HepG2 (cell line): ENCODE measurements around the gene PLVAP. TPM values are rescaled to one million over a fixed set of nuclear protein-coding genes. Genes with fewer than 3 reads are reported as not detected.

Experiments
- DMAP1 ChIP-seq: IDR thresholded peaks from 2 replicates; pipeline ENCODE4 v1.6.1; 2016
- HINFP ChIP-seq: sonication (generic); formaldehyde crosslinking; IDR thresholded peaks from 2 replicates; pipeline ENCODE4 v1.4.0; 2020; ENCODE audit warnings: low read depth, mild to moderate bottlenecking, missing genetic modification reagents
- JUN ChIP-seq: sonication (generic); formaldehyde crosslinking; IDR thresholded peaks from 2 replicates; pipeline ENCODE4 v1.4.0; 2020; ENCODE audit warnings: mild to moderate bottlenecking, missing genetic modification reagents
- KDM2A ChIP-seq: sonication (generic); formaldehyde crosslinking; IDR thresholded peaks from 2 replicates; pipeline ENCODE4 v1.4.0; 2020; ENCODE audit warnings: low read depth, missing genetic modification reagents, borderline replicate concordance
- MBD4 ChIP-seq: IDR thresholded peaks from 2 replicates; pipeline ENCODE4 v1.6.1; 2012; ENCODE audit warnings: low read length, inconsistent platforms, borderline replicate concordance
- MEF2D ChIP-seq: sonication (generic); formaldehyde crosslinking; IDR thresholded peaks from 2 replicates; pipeline ENCODE4 v1.5.1; 2020; ENCODE audit warnings: mild to moderate bottlenecking, missing genetic modification reagents
- NR2F6 ChIP-seq, 2 experiments: IDR thresholded peaks; 2 replicates each; pipeline ENCODE4 v1.6.1; 2016; ENCODE audit warnings: antibody characterized with exemption in 1 of 2, mild to moderate bottlenecking in 1 of 2
- PHB2 ChIP-seq: fragments of 450-650 bp; IDR thresholded peaks from 2 replicates; pipeline ENCODE4 v1.6.1; 2018; ENCODE audit not compliant: partially characterized antibody
- PITX1 ChIP-seq: sonication (generic); formaldehyde crosslinking; IDR thresholded peaks from 2 replicates; pipeline ENCODE4 v1.5.1; 2020; ENCODE audit warnings: mild to moderate bottlenecking, missing genetic modification reagents
- RBM22 ChIP-seq: fragments of 200-400 bp; formaldehyde crosslinking; optimal IDR thresholded peaks from 2 replicates; pipeline ENCODE3; 2017; ENCODE audit warnings: mild to moderate bottlenecking, low read length, moderate library complexity
- TFDP2 ChIP-seq: sonication (generic); formaldehyde crosslinking; IDR thresholded peaks from 2 replicates; pipeline ENCODE4 v1.4.0; 2020; ENCODE audit warnings: missing genetic modification reagents
- U2AF2 ChIP-seq: fragments of 200-400 bp; formaldehyde crosslinking; IDR thresholded peaks from 2 replicates; pipeline ENCODE4 v1.6.1; 2017; ENCODE audit warnings: low read depth, mild to moderate bottlenecking, low read length
- ZNF501 ChIP-seq: sonication (generic); formaldehyde crosslinking; IDR thresholded peaks from 2 replicates; pipeline ENCODE4 v1.5.1; 2020; ENCODE audit warnings: mild to moderate bottlenecking, moderate library complexity, missing genetic modification reagents
- ZNF552 ChIP-seq: sonication (generic); formaldehyde crosslinking; IDR thresholded peaks from 2 replicates; pipeline ENCODE4 v1.9.0; 2022; ENCODE audit warnings: missing genetic modification reagents, mild to moderate bottlenecking, borderline replicate concordance
- ZNF770 ChIP-seq: sonication (generic); formaldehyde crosslinking; IDR thresholded peaks from 2 replicates; pipeline ENCODE4 v1.5.0; 2020; ENCODE audit warnings: mild to moderate bottlenecking, missing genetic modification reagents
- ZSCAN30 ChIP-seq: sonication (generic); formaldehyde crosslinking; IDR thresholded peaks from 2 replicates; pipeline ENCODE4 v1.5.0; 2020; ENCODE audit warnings: mild to moderate bottlenecking, missing genetic modification reagents
- ZSCAN31 ChIP-seq: sonication (generic); formaldehyde crosslinking; IDR thresholded peaks from 2 replicates; pipeline ENCODE4 v1.5.0; 2020; ENCODE audit warnings: low read depth, mild to moderate bottlenecking, missing genetic modification reagents
- polyA plus RNA-seq, 8 experiments: library from polyadenylated mRNA; depleted of rRNA in 3 of 8; stranded (reverse) in 7 of 8; unstranded in 1 of 8; fragments of >200 nt; fragmentation: Illumina TruSeq in 4 of 8; extraction: Trizol in 4 of 8; gene quantifications; 2 replicates each; pipeline versions ENCODE4 v1.2.1 to v1.2.3, GENCODE V29; 2011 to 2016; ENCODE audit warnings: low read depth in 4 of 8, missing spikeins in 1 of 8, mixed read lengths in 1 of 8; ENCODE audit not compliant: insufficient read depth in 1 of 8
- total RNA-seq, 5 experiments: library from RNA; depleted of rRNA; stranded (reverse); fragments of >200 nt; fragmentation: Illumina TruSeq; extraction: Trizol; gene quantifications; 2 replicates each; pipeline ENCODE4 v1.2.3, GENCODE V29; 2016; ENCODE audit warnings: low read depth in 1 of 5
- TF ChIP-seq, protein P1 (sequence below), 2 experiments: fragments of 450-650 bp in 1 of 2; sonication (generic) in 1 of 2; formaldehyde crosslinking; IDR thresholded peaks; 2 replicates each; pipeline versions ENCODE4 v1.5.0 to v1.8.0; 2020 to 2022; ENCODE audit warnings: mild to moderate bottlenecking in 1 of 2, missing genetic modification reagents in 1 of 2
- TF ChIP-seq, protein P2 (sequence below): sonication (generic); formaldehyde crosslinking; conservative IDR thresholded peaks from 2 replicates; pipeline ENCODE4 v1.8.1; 2023; ENCODE audit warnings: missing genetic modification reagents
- TF ChIP-seq, protein P3 (sequence below): sonication (generic); IDR thresholded peaks from 2 replicates; pipeline ENCODE4 v1.6.1; 2016; ENCODE audit warnings: low read depth, borderline replicate concordance

The PLVAP gene
- total and polyA plus RNA-seq, 2 of the 13 experiments (the other 11 are each of a cell fraction or from before 2014, with no cell fraction given) = 0.26 TPM; not detected in 1

DNA sequence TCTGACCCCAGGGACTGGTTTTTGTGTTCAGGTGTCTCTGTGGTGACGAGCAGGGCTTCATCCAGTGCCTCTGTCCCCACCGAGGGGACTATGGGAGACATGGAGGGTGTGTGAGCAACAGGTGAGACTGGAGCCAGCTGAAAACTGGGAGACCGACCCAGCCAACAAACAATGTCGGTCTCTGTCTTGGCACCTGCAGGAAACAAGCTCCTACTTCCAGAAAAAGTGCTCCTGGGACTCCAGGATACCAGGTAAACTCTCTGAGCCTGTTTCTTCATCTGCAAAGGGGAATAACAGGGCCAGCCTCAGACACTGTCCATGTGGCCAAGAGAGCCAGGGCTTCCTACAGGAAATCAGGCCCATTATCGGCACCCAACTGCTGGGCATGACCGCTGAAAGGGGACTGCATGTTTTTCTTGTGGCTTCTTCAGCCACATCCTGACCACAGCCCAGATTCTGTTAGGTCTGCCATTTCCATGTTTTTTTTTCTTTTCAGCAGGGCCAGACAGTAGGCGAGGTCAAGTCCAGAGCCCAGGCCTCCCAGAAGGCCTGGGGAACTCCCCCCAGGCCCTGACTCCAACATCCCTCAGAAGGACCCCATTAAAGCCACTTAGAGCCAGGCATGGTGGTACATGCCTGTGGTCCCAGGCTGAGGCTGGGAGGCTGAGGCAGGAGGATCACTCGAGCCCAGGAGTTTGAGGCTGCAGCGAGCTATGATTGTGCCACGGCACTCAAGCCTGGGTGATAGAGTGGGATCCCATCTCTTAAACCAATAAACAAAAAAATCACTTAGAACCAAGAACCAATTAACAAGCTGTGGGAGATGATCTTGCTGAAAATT lies 29.1 kb upstream of the PLVAP start (continued):
- peak; percentile 41; the same call in 1 of the 2 replicates for TF ChIP-seq DMAP1 (CRISPR knock-in tag)
- no peak for TF ChIP-seq KDM2A
- 0 out of 2 replicates have a peak, but pooled peaks have one; percentile 12 for TF ChIP-seq ZSCAN31 (CRISPR knock-in tag)
- TF ChIP-seq PHB2 = no peak
- TF ChIP-seq HINFP (CRISPR knock-in tag) = no peak
- TF ChIP-seq RBM22 = no peak
- TF ChIP-seq, protein P1, sequence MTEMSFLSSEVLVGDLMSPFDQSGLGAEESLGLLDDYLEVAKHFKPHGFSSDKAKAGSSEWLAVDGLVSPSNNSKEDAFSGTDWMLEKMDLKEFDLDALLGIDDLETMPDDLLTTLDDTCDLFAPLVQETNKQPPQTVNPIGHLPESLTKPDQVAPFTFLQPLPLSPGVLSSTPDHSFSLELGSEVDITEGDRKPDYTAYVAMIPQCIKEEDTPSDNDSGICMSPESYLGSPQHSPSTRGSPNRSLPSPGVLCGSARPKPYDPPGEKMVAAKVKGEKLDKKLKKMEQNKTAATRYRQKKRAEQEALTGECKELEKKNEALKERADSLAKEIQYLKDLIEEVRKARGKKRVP (CRISPR knock-in tag; IDR thresholded peaks at IDR 0.05) = no peak
- no peak for TF ChIP-seq ZSCAN30 (CRISPR knock-in tag)
- TF ChIP-seq ZNF552 (CRISPR knock-in tag) = no peak
- no peak for TF ChIP-seq U2AF2
- TF ChIP-seq ZNF770 (CRISPR knock-in tag) = peak; percentile 95
- TF ChIP-seq, protein P2, sequence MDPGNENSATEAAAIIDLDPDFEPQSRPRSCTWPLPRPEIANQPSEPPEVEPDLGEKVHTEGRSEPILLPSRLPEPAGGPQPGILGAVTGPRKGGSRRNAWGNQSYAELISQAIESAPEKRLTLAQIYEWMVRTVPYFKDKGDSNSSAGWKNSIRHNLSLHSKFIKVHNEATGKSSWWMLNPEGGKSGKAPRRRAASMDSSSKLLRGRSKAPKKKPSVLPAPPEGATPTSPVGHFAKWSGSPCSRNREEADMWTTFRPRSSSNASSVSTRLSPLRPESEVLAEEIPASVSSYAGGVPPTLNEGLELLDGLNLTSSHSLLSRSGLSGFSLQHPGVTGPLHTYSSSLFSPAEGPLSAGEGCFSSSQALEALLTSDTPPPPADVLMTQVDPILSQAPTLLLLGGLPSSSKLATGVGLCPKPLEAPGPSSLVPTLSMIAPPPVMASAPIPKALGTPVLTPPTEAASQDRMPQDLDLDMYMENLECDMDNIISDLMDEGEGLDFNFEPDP (CRISPR knock-in tag) = no peak
- TF ChIP-seq MEF2D (CRISPR knock-in tag) = no peak
- TF ChIP-seq ZNF501 = peak; percentile 52; the same call in 1 of the 2 replicates
- no peak for TF ChIP-seq PITX1 (CRISPR knock-in tag)
- TF ChIP-seq MBD4 = no peak
- TF ChIP-seq TFDP2 (CRISPR knock-in tag) = no peak
- TF ChIP-seq JUN (CRISPR knock-in tag) = no peak
- TF ChIP-seq NR2F6 (IDR thresholded peaks at IDR 0.05) = 0 out of 2 replicates have a peak, but pooled peaks have one; percentile 8
- TF ChIP-seq NR2F6 (CRISPR knock-in tag; IDR thresholded peaks at IDR 0.05) = no peak
- TF ChIP-seq, protein P3, sequence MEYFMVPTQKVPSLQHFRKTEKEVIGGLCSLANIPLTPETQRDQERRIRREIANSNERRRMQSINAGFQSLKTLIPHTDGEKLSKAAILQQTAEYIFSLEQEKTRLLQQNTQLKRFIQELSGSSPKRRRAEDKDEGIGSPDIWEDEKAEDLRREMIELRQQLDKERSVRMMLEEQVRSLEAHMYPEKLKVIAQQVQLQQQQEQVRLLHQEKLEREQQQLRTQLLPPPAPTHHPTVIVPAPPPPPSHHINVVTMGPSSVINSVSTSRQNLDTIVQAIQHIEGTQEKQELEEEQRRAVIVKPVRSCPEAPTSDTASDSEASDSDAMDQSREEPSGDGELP = peak; percentile 16; the same call in 1 of the 2 replicates
